Measurements from ENCODE around the gene MFSD11.
"Not testable (repeated sequence)": the region's sequence is repeated elsewhere in the genome, so short reads cannot be mapped to it uniquely, and the experiment has no call there.

Gene MFSD11

DNA sequence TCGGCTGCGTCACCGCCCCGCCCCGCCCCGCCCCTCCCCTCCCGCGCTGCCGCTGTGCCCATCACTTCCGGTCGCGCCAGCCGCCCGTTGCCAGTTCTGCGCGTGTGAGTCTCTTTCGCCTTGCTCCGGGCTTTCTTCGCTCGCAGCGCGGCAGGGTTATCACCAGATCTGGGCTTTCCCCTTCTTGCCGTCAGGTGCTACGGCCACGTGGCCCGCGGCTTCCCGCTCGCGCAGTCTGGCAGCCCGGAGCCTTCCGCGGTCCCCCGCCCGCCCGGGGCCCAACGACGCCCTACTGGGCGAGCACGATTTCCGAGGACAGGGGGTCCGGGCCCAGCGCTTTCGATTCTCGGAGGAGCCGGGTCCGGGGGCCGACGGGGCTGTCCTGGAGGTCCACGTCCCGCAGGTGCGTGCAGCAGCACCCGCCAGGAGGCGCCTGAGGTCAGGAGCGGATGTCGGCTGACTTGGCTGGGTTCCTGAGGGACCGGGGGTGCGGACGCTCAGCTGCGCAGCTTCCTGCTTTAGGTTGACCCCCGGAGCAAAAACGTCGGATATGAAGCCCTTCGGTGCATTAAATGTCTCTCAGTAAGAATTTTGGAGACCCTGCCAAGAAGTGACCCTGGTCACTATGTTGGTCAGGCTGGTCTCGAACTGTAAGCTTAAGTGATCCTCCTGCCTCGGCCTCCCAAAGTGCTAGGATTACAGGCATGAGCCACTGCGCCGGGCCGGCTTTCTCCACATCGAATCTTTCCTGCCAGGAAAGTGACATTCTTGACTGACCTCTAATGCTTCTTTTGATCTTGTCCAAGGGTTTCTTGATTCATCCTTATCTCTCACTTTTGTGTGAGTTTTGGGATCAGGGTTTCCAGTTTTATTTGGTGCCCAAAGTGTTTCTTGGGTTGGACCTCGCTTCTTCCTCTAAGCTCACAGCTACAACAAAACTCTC is 10.9 kb upstream of the MFSD11 start, which contains the start of gene METTL23:
TSS of gene METTL23 (plus strand) at position 64 of the 943 bp plus-strand sequence. CDS start 2,872 bp downstream, outside the sequence.
- peak; percentile 88 for DNase-seq (ENCODE audit: low read depth)

DNA sequence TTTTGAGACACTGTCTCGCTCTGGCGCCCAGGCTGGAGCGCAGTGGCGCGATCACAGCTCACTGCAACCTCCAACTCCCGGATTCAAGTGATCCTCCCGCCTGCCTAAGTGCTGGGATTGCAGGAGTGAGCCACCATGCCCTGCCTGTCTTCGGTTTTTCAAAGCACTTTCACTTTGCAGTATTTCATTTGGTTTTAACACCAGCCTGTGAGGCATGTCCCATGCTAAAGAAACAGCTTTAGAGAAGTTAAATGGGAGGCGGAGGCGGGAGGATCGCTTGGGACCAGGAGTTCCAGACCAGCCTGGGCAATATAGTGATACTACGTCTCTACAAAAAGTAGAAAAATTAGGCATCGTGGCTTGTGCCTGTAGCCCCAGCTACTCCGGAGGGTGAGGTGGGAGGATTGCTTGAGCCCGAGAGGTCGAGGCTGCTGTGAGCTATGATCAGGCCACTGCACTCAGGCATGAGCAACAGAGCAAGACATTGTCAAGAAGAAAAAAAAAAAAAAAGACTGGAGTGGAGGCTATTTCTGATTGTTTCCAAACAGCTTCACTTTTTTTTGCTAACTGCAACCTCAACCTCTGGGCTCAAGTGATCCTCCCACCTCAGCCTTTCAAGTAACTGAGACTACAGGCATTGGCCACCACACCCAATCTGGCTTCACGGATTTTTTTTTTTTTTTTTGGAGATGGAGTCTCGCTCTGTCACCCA is 10.0 kb upstream of the MFSD11 start:
- no peak for DNase-seq (ENCODE audit: low read depth)

DNA sequence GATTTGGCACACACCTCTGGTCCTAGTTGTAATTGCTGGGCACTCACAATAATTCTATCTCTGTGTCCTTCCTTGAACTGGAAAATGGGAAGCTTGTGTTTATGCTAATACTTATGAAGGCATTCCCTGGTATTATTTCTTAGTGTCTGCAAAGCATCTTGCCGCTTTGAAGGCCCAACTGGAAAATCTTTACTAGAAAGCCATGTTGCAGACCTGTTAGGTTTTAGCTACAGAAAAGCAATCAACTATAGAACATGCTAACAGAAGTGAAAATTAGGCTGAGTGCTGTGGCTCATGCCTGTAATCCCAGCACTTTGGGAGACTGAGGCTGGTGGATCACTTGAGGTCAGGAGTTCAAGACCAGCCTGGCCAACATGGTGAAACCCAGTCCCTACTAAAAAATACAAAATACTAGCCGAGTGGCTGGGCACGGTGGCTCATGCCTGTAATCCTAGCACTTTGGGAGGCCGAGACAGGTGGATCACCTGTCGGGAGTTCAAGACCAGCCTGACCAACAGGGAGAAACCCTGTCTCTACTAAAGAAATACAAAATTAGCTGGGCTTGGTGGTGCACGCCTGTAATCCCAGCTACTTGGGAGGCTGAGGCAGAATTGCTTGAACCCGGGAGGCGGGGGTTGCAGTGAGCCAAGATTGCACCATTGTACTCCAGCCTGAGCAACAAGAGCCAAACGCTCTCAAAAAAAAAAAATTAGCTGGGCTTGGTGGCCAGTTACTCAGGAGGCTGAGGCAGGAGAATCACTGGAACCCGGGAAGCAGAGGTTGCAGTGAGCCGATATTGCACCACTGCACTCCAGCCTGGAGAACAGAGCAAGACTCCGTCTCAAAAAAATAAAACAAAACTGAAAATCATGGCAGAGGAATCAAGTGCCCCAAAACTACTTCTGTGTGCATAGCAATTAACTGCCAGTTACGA is 5.9 kb upstream of the MFSD11 start:
- DNase-seq (ENCODE audit: low read depth): not testable (repeated sequence)

DNA sequence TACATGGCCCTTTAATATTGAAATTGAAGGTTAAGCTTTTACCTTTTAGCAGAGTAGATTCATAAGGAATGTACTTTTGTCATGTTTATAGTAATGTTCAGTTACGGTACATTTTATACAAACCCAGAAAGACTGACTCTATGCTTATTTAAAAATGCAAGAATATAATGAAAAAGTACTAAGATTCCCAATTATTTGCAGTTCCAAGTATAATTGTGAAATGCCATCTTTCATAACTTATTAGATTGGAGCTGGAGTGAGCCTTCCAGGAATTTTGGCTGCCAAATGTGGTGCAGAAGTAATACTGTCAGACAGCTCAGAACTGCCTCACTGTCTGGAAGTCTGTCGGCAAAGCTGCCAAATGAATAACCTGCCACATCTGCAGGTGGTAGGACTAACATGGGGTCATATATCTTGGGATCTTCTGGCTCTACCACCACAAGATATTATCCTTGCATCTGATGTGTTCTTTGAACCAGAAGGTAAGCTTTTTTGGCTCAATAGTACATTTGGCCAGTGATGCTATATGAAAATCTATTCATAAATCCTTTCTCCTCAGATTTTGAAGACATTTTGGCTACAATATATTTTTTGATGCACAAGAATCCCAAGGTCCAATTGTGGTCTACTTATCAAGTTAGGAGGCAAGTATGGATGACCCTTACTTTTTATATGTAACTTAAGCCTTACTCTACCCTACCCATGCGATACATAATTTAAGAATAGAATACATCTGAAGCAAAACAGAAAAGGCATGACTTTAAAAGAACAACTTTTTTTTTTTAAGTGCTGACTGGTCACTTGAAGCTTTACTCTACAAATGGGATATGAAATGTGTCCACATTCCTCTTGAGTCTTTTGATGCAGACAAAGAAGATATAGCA is 4.9 kb upstream of the MFSD11 start:
- no peak for DNase-seq (ENCODE audit: low read depth)

DNA sequence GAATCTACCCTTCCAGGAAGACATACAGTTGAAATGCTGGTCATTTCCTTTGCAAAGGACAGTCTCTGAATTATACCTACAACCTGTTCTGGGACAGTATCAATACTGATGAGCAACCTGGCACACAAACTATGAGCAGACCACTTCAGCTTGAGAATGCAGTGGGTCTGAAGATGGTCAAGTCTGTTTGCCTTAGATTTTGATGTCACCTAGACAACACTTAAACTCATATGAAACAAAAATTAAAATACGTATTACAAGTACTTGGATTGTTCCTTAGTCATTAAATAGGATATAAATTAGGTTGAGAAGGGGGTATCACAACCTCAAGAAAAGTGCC is 4.3 kb upstream of the MFSD11 start:
- DNase-seq (ENCODE audit: low read depth): no peak

DNA sequence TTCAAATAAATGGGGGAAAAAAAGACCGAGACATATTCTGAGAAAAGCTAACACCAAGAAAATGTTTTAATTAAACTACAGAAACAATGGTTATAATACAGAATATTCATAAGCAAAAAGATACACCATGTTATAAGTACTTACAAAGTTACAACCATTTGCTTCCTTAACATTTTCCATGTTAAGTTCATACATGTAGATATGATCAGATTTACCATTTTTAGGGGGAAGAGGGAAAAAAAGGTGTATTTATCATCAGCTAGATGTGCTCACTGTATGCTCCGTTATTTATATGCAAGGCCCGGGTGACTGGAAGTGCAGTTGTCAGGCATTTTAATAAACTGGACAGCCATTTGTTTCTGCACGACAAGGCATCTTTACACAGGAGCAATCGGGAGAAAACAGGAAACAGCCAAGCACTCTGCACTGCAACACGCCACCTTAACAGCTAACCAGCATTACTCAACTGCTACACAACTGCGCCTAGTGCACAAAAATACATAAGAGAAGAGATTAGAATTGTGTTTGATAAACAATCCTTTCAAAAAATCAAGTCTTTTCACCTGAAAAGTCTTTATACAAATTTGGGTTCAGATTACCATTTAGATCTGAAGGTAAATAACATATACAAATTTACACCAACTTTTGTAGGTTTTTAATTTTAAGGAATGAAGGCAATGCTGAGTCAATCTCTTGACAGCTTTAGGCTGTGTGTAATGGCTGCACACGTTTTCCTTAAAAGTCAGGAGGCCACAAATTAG is 3.7 kb upstream of the MFSD11 start:
- DNase-seq (ENCODE audit: low read depth): no peak

DNA sequence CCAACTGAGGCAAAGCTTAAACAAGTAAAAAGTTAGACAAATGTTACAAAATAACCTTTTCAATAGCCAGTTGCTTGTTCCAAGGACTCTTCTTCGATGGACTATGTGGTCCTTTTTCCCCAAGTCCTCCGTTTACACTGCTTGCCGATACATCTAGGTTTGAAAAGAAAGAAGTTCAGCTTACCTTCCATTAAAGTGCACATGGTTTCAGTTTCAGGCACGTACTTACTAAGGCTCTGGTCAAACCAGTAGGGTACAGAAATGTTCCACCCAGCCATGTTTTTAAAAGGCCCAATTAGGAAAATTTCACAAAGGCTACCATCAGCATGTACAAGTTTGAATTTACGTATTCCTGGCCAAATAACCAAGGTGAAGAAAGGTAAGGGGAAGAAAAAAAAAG is 2.9 kb upstream of the MFSD11 start:
- DNase-seq (ENCODE audit: low read depth): no peak

DNA sequence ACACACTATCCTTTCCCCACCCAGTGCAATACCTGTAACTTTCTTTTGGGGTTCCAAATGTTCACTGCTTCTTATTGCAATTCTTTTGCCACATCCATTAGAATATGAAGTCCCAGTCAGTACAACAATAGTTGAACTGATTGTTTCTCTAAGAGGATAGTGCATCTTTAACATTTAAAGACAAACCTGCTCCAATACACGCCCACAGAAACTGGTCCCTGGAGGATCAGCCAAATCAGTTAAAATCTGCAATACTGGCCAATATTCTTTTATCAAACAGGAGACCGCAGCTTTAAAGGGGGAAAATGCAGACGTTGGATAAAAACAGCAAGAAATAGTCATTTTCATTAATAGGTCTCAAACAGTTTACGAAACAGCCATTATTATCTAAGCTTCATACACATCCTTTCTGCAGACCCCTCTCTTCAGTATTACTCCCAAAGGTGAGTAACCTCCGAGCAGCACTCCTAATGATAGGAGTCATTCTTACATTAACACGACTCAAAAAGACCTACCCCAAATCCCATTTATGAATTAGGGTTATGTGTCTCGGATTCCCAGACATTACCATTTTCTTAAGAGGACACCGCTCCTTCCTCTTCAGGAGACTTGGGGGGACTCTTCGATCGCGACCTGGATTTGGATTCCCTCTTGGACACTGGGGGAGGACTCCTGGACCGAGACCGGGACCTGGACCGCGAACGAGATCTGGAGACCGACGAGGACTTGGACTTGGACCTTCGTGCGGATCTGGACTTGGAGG is 2.2 kb upstream of the MFSD11 start:
- DNase-seq (ENCODE audit: low read depth): no peak

DNA sequence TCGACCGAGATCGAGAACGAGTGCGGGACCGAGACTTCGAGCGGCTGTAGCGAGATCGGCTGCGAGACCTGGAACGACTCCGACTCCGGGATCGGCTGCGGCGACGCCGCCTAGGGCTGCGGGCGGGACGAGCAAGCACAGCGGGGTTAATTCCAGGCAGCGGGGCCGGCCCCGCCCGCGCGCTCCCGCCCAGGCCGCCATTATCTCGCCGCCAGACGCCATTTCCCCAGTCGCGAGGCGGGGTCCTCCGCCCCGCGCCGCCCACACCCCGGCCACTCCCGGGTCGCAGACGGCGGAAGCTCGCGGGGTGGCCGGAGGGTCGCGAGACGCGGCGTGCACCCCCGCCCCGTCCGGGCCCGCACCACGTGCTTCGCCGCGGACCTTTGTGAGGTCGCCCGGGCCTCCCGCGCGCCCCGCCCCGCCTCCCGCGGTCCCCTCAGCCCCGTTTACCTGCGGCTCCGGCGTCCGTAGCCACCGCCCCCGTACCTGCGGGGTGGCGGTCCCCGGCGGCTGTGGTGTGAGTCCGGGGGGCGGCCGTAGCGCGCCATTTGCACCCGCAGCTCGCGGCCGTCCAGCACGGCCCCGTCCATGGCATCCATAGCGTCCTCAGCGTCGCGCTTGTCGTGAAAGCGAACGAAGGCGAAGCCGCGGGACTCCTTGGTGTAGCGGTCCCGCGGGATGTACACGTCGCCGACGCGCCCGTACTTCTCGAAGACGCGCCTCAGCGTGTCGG is 1.4 kb upstream of the MFSD11 start:
- peak; percentile 56 for DNase-seq (ENCODE audit: low read depth)

DNA sequence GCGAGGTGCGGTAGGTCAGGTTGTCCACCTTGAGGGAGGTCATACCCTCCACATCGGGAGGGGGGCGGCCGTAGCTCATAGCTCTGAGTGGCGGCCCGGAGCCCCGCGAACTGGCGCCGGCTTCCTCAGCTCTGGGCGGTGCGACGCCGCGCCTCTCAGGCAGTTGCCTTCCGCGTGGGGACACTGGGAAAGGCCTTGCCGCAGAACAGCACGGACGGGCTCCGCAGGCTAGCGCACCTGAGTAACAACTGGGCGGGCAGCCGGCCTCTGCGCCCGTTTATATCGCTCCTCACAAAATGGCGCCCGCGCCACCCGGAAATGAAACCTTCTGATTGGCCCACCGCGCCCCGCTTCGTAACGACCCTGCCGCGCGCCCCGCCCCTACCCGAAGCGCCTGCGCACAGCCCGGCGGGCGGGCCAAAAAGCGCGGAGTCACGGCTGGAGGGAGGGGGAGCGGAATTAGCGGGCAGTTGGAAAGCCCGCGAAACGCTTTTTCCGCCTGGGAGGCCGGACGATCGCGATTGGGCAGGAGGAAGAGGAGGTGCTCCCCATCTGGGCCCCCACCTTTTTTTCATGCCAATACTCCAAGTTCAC is 740 bp upstream of the MFSD11 start, which contains the start of gene SRSF2:
TSS of gene SRSF2 (minus strand) at position 250 of the 594 bp plus-strand sequence. CDS start at position 79, 171 bp downstream.
- peak; percentile 98 for DNase-seq (ENCODE audit: low read depth)

DNA sequence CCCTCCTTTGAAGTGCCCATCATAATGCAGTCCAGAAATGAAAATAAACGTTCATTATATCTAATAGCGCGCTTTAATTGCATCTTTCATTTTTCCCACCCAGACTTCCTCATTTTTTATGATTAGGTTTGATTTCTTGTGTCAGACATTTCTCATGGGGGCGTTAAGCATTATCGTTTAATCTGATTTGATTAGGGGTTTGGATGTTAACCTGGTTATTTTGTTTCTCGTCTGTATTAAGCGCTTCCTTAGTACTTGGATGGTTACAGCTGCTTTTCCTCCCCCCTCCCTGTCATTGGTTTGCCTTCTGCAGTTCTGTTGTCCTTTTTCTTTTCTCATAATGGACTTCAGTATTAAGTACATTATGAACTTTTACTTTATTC is 540 bp downstream of the MFSD11 start:
- DNase-seq (ENCODE audit: low read depth): no peak

DNA sequence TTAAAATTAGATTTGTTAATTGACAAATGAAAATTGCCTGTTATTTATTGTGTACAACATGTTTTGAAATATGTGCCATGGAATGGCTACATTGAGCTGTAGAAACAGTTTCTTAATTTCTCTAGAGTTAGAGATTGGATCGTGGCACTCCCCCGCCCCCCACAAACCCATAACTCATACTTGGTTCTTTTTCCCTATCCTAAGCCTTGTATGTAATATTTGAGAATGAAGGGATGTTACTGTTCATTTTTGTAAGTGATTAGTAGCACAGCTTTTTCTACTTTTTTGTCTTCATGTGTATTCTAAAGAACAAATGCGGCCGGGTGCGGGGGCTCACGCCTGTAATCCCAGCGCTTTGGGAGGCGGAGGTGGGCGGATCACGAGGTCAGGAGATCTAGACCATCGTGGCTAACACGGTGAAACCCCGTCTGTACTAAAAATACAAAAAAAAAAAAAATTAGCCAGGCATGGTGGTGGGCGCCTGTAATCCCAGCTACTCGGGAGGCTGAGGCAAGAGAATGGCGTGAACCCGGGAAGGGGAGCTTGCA is 1.7 kb downstream of the MFSD11 start:
- DNase-seq (ENCODE audit: low read depth): not testable (repeated sequence)

DNA sequence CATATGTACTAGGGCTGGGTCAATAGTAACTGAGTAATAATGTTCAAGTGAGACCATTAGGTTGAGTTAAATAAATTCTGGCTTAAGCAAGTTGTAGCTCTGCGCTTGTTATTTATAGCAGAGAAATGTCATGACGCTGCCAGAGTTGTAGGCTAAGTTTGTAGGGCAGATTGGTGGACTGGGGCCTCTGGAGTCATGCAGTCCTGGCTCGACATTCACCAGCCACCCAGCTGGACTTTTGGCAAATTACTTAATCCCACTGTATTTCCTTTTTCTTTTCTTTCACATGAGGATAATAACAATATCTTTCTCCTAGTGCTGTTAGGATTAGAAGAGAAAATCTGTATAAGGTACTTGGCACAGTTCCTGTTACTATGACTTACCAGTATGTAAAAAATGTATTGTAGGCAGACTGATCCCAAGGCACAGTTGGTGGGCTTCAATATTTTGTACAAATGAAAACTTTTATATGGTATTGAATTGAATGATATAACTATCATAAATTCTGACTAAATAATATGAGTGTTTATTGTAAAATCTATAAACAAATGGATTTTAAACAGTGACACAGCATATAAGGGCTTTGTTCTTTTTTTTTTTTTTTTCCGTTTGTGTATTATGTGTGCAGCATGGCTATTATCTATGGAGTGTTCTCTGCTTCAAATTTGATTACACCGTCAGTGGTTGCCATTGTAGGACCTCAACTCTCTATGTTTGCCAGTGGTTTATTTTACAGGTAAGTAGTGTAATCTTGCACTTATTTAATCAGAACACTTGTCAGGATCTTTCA is 2.6 kb downstream of the MFSD11 start:
- no peak for DNase-seq (ENCODE audit: low read depth)

DNA sequence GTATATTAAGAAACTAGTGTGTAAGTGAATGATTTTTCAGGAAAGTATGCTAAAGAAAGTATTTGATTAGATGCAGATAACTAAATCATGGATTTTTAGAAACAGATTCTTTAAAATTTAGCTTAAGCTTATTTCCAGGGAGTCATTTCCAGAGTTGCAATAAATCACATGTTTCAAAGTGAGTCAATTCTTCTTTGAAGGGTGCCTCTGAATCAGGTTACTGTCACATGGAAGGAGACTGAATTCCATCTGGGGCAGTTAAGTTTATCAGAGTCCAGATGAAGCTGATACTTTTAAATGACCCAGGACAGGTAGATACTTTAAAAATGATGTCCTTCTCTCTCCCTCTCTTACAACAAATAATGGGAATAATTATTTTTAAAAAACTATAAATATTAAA is 5.0 kb downstream of the MFSD11 start:
- DNase-seq (ENCODE audit: low read depth): no peak

DNA sequence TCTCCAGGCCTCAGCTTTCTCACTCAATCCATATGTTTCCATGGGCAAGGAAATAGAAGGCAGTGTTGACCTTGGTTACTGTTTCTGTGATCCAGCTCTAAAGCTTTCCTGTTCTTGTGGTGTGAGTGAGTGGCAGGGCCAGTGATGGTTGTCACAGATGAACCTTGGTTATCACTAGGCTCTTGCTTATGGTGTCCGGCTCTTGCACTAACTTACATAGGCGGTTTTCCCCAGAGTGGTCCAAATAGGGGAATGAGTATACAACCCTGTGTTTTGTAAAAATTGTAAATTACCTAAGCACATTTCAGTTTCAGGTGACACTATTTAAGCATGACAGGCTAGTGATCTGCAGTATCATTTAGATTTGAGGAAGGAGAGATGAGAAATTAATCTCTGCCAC is 6.8 kb downstream of the MFSD11 start:
- no peak for DNase-seq (ENCODE audit: low read depth)

DNA sequence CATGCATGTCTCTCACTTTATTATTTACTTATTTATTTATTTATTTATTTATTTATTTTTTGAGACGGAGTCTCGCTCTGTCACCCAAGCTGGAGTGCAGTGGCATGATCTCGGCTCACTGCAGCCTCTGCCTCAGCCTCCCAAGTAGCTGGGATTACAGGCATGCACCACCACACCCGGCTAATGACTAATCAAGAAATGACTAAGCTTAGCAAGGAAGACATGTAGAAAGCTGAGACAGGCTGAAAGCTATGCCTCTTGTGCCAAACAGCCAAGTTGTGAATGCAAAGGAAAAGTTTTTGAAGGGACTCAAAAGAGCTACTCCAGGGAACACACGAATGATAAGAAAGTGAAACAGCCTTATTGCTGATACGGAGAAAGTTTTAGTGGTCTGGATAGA is 7.9 kb downstream of the MFSD11 start:
- not testable (repeated sequence) for DNase-seq (ENCODE audit: low read depth)

DNA sequence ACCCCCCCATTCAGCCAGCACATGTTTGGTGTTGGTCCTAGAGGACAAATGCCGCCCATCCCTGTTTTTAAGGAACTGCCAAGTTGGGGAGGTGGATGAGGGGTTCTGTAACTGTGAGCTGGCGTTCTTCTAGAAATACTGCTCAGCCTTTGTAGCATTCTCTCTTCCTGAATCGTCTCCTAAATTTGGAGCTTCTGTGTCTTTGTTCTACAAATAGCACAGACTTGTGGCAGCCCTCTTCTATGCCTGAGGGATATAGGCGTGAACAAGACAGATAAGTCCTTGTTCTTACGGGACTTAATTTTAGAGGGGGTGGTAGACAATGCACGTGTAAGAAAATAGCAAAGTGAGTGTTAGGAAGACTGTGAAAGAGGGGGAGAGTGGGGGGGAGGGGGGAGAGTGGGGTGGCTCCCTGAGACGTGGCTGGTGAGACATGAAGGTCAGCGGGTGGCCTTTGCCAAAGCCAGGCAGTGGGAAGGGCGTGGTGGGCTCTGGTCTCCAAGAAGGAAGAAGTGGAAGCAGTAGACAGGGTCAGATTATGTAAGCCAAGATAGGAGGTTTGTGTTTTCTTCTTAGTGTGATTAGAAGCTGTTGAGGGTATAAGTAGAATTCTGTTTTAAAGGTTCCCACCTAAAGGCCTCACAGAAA is 9.9 kb downstream of the MFSD11 start:
- no peak for DNase-seq (ENCODE audit: low read depth)
